ENCODE measurements around the gene TMEM170A. TPM values are rescaled to one million over a fixed set of nuclear protein-coding genes. Genes with fewer than 3 reads are reported as not detected.

The TMEM170A gene
- total and polyA plus RNA-seq, 2 of the 13 experiments (the other 11 are each of a cell fraction or from before 2014, with no cell fraction given), result 35.7 to 39.7 TPM

GRCh38 chr16:75402159-75402820, 62.2 kb downstream of the TMEM170A start:
- no peaks in the 10 kb centered on the region for H3K9me3 ChIP-seq (ENCODE audit: low read length)
- ATAC-seq (no peak), FAIRE-seq (no peak), DNase-seq (ENCODE audit: low spot score) (no peak)
- ChIA-PET CTCF (ENCODE audit: low intra/inter-chr PET ratio, low total read pairs) (interaction anchor here (0.9 to 2.0 kb wide), 4 partner anchors 168 to 362 kb away, joined by 3 to 21 read pairs (median 4); no protein-coding TSS in a partner anchor), POLR2A (interaction anchor here (0.7 kb wide), 1 partner anchor 32 kb away, joined by 3 read pairs; no protein-coding TSS in a partner anchor)
- no peak overlapping the region for H3K4me2 ChIP-seq (ENCODE audit: low read depth, low read length)
- peaks cover 6% of the 10 kb centered on the region for H3K4me1 ChIP-seq (ENCODE audit: insufficient read depth, low read length)
- BruUV-seq (replicated peaks), result no TSS peak
- intact Hi-C loops (cut with micrococcal nuclease; ENCODE audit: unreplicated experiment) (no loop called here), in situ Hi-C loops (cut with HindIII; ENCODE audit: extremely low pct_ligation_motif_present, low pct_unique_long_range_greater_than_20kb) (no loop called here)
- peaks cover 20 to 36% of the 10 kb centered on the region in 2 experiments for H3K36me3 ChIP-seq (replicated peaks in 1 of 2; ENCODE audit: control insufficient read depth in 1 of 2, insufficient read depth in 2 of 2, low read length in 2 of 2)
- H3K79me2 ChIP-seq (ENCODE audit: insufficient read depth, low read length), result no peaks in the 10 kb centered on the region
- no peak overlapping the region for H3K4me3 ChIP-seq (replicated peaks in 1 of 3; ENCODE audit: insufficient read depth in 1 of 3, low read depth in 2 of 3, low read length in 3 of 3)
- no peak overlapping the region for H3K27ac ChIP-seq (ENCODE audit: extremely low read length, insufficient read depth, low read length)
- H4K20me1 ChIP-seq (ENCODE audit: insufficient read depth, low read length), result no peaks in the 10 kb centered on the region
- no peak overlapping the region for H3K9ac ChIP-seq (ENCODE audit: insufficient read depth, low read depth, low read length)
- no peaks in the 10 kb centered on the region for H3K27me3 ChIP-seq (ENCODE audit: control insufficient read depth in 1 of 2, insufficient read depth in 2 of 2, low read length in 2 of 2)
- H2AFZ ChIP-seq (ENCODE audit: low read length), result no peak overlapping the region
- 84% methylated on average over 2 of the region's 2 CpGs for WGBS (ENCODE audit: low lambda C conversion rate)
- TF ChIP-seq MTF1 (CRISPR knock-in tag; IDR thresholded peaks at IDR 0.05), result no peak
- TF ChIP-seq TSC22D2 (CRISPR knock-in tag; IDR thresholded peaks at IDR 0.05; ENCODE audit: borderline replicate concordance), result no peak
- TF ChIP-seq ZBED4 (CRISPR knock-in tag; IDR thresholded peaks at IDR 0.05; ENCODE audit: borderline replicate concordance), result no peak
- no peak for TF ChIP-seq ETV6 (CRISPR knock-in tag; conservative IDR thresholded peaks at IDR 0.05)
- no peak for TF ChIP-seq ZNF33A (CRISPR knock-in tag; IDR thresholded peaks at IDR 0.05; ENCODE audit: borderline replicate concordance)
- TF ChIP-seq SNRNP70 (IDR thresholded peaks at IDR 0.05; ENCODE audit: low read depth, low read length), result no peak
- TF ChIP-seq SUZ12 (IDR thresholded peaks at IDR 0.05; ENCODE audit: low read depth, low read length), result no peak
- TF ChIP-seq UBTF (CRISPR knock-in tag; IDR thresholded peaks at IDR 0.05), result no peak
- no peak for TF ChIP-seq ZFP36L1 (CRISPR knock-in tag; IDR thresholded peaks at IDR 0.05)
- no peak for TF ChIP-seq ZNF256 (CRISPR knock-in tag; conservative IDR thresholded peaks at IDR 0.05)
- TF ChIP-seq THAP8 (CRISPR knock-in tag; IDR thresholded peaks at IDR 0.05; ENCODE audit: borderline replicate concordance), result no peak
- no peak for TF ChIP-seq ZNF224 (CRISPR knock-in tag; IDR thresholded peaks at IDR 0.05)
